ENCODE results near the gene NUTM1. TPM values are rescaled to one million over a fixed set of nuclear protein-coding genes. Genes with fewer than 3 reads are reported as not detected.

NUTM1 gene
- total and polyA plus RNA-seq, 12 donors: under 0.01 TPM; not detected in 11

GRCh38 chr15:34367101-34368081, 24.3 kb downstream of the NUTM1 start, which contains the start of gene LPCAT4:
Gene LPCAT4 (minus strand): TSS chr15:34367196. CDS start chr15:34367100, 96 bp downstream.
- intact Hi-C loops (cut with DNase I): loop anchor here in 9 of 10 donors (1.0 to 10.0 kb wide), 15 partner anchors 24 to 600 kb away; partner anchors contain the start of genes NOP10 (in 6 of the 9), NUTM1 (in 6 of the 9), EMC7 (in 4 of the 9) and PGBD4 (in 4 of the 9)
- peaks cover 0 to 26% (median 23%) of the 10 kb centered on the region in 9 donors for H3K4me1 ChIP-seq
- DNase-seq (peak; percentile 88 to 89), ATAC-seq (peak; percentile 86 to 97 (median 92))
- H3K9me3 ChIP-seq: no peaks in the 10 kb centered on the region
- H3K27ac ChIP-seq: peak within 1 kb of the TSS; percentile 97 to 100 (median 99)
- H3K27me3 ChIP-seq: no peaks in the 10 kb centered on the region
- WGBS, 2 donors: 0 to 1% methylated on average over 77 to 79 of the region's 80 CpGs
- TF ChIP-seq CTCF (IDR thresholded peaks at IDR 0.05): peak; percentile 90 to 100 (median 96)
- peak within 1 kb of the TSS; percentile 82 to 100 (median 95) for H3K4me3 ChIP-seq
- H3K36me3 ChIP-seq: peaks cover 0 to 18% (median 4%) of the 10 kb centered on the region in 9 donors

DNA sequence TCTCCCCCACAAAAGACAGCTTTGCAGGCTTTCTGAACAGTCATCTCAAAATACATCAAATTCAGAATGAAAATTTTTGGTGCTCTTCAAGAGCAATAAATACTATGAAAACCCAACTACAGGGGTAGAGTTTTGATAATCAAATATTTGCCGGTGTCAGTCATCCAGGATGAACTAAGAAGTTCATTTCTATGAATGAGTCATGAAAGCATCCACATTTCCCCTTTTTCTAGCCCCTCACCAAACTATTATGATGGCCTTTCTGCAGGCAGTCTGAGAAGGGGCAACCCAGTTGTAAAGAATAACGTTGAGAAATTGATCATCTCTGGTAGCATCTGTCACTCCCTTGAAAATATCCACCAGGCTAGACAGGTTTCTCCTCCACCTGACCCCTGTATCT, 27.0 kb downstream of the NUTM1 start:
- H3K4me3 ChIP-seq: no peak overlapping the region
- H3K4me1 ChIP-seq: peaks cover 0 to 20% (median 17%) of the 10 kb centered on the region in 9 donors
- 73 to 84% methylated on average over 2 of the region's 2 CpGs for WGBS, 2 donors
- no peaks in the 10 kb centered on the region for H3K36me3 ChIP-seq
- ATAC-seq (no peak), DNase-seq (no peak)
- no peak for TF ChIP-seq CTCF (IDR thresholded peaks at IDR 0.05)
- intact Hi-C loops (cut with DNase I): no loop called here
- no peaks in the 10 kb centered on the region for H3K27me3 ChIP-seq
- no peak overlapping the region for H3K27ac ChIP-seq
- H3K9me3 ChIP-seq: no peaks in the 10 kb centered on the region

DNA sequence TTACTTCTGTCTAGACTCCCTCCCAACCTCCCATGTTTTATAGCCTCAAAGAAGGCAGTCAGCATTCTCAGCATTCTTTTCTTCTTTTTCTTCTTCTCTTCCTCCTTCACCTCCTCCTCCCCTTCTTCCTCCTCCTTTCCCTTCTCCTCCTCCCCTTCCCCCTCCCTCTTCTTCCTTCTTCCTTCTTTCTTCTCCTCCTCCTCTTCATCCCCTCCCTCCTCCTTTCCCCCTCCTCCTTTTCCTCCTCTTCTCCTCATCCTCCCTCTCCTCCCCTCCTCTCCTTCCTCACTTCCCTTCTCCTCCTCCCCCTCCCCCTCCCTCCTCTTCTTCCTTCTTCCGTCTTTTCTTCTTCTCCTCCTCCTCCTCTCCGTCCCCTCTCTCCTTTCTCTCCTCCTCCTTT, 27.5 kb downstream of the NUTM1 start:
- no peaks in the 10 kb centered on the region for H3K36me3 ChIP-seq
- peaks cover 0 to 15% (median 12%) of the 10 kb centered on the region in 9 donors for H3K4me1 ChIP-seq
- DNase-seq (no peak), ATAC-seq (no peak)
- H3K27me3 ChIP-seq: no peaks in the 10 kb centered on the region
- 36 to 62% methylated on average over 2 of the region's 2 CpGs for WGBS, 2 donors
- no peak for TF ChIP-seq CTCF (IDR thresholded peaks at IDR 0.05)
- no peaks in the 10 kb centered on the region for H3K9me3 ChIP-seq
- no peak overlapping the region for H3K27ac ChIP-seq
- intact Hi-C loops (cut with DNase I): no loop called here
- no peak overlapping the region for H3K4me3 ChIP-seq

GRCh38 chr15:34373951-34374350, 30.8 kb downstream of the NUTM1 start:
- Histone ChIP-seq H3K27me3 (no peaks in the 10 kb centered on the region), H3K4me3 (no peak overlapping the region), H3K4me1 (no peaks in the 10 kb centered on the region), H3K36me3 (no peaks in the 10 kb centered on the region), H3K27ac (no peak overlapping the region), H3K9me3 (no peaks in the 10 kb centered on the region)
- intact Hi-C loops (cut with DNase I): no loop called here
- 68 to 88% methylated on average over 8 of the region's 8 CpGs for WGBS, 2 donors
- DNase-seq (no peak), ATAC-seq (peak in 1 of 8 donors; percentile 53)
- TF ChIP-seq CTCF (IDR thresholded peaks at IDR 0.05): no peak

Measured in heart right ventricle (tissue), 16 donors.